GM23338 (cell line): ENCODE results near the gene ZNF212.

Experiments used
- EZH2 ChIP-seq: fragments of 200-600 bp; sonication (generic); IDR thresholded peaks from one replicate; pipeline ENCODE4 v1.8.0; 2017; ENCODE audit warnings: antibody characterized with exemption, mild to moderate bottlenecking, low read depth; ENCODE audit not compliant: unreplicated experiment
- EZH2phosphoT487 ChIP-seq: fragments of 200-600 bp; sonication (generic); IDR thresholded peaks from one replicate; pipeline ENCODE4 v1.8.1; 2018; ENCODE audit warnings: antibody characterized with exemption; ENCODE audit not compliant: unreplicated experiment
- JUNB ChIP-seq: IDR thresholded peaks from one replicate; pipeline ENCODE4 v1.6.1; 2016; ENCODE audit warnings: antibody characterized with exemption; ENCODE audit not compliant: unreplicated experiment
- NANOG ChIP-seq: IDR thresholded peaks from 2 replicates; pipeline ENCODE4 v1.6.1; 2016; ENCODE audit warnings: antibody characterized with exemption, borderline replicate concordance
- POLR2AphosphoS5 ChIP-seq: IDR thresholded peaks from 2 replicates; pipeline ENCODE4 v1.6.1; 2016; ENCODE audit warnings: antibody characterized with exemption, low read depth
- TF ChIP-seq, protein P1 (sequence below): IDR thresholded peaks from one replicate; pipeline ENCODE4 v1.6.1; 2018; ENCODE audit warnings: antibody characterized with exemption; ENCODE audit not compliant: unreplicated experiment
- TF ChIP-seq, protein P2 (sequence below), 2 experiments: fragments of 200-600 bp in 1 of 2; sonication (generic) in 1 of 2; conservative IDR thresholded peaks; 2 replicates each; pipeline versions ENCODE4 v1.5.1 to v1.6.1; 2016 to 2017; ENCODE audit warnings: antibody characterized with exemption in 2 of 2, low read depth in 2 of 2, mild to moderate bottlenecking in 2 of 2, moderate library complexity in 1 of 2
- TF ChIP-seq, protein P3 (sequence below): fragments of 250-450 bp; sonication (Bioruptor Pico); IDR thresholded peaks from 2 replicates; pipeline ENCODE4 v1.5.0; 2020; ENCODE audit warnings: mild to moderate bottlenecking, moderate library complexity

DNA sequence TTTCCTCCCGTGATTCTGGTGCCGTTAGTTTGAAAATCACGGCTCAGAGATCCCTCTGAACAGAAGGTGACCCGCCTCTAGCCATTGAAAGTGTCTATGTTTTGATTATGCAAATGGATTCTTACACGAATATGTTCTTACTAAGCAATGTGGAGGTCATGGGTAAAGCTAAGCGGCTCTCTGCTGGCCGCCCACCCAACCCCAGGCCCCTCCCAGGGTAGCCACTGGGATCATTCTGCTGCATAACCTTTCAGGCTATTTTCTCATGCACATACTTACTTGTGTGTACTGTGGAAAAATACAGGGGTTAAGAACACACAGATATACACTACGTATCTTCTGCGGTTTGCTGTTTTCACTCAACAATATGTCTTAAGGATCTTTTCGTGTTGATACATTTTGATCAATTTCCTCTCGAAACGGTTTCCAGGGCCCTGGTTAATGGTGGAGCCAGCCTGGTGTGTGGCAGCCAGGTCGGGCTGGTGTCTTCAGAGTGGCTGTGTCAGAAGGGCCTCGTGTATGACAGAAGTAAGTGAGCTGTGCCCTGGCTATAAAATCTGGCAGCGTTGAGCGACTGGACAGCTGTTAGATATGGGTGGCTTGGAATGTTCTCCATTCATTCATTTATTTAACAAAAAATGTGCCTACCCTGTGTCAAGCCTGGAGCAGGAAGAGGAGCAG lies 52.5 kb downstream of the ZNF212 start:
- TF ChIP-seq NANOG: no peak
- TF ChIP-seq, protein P1, sequence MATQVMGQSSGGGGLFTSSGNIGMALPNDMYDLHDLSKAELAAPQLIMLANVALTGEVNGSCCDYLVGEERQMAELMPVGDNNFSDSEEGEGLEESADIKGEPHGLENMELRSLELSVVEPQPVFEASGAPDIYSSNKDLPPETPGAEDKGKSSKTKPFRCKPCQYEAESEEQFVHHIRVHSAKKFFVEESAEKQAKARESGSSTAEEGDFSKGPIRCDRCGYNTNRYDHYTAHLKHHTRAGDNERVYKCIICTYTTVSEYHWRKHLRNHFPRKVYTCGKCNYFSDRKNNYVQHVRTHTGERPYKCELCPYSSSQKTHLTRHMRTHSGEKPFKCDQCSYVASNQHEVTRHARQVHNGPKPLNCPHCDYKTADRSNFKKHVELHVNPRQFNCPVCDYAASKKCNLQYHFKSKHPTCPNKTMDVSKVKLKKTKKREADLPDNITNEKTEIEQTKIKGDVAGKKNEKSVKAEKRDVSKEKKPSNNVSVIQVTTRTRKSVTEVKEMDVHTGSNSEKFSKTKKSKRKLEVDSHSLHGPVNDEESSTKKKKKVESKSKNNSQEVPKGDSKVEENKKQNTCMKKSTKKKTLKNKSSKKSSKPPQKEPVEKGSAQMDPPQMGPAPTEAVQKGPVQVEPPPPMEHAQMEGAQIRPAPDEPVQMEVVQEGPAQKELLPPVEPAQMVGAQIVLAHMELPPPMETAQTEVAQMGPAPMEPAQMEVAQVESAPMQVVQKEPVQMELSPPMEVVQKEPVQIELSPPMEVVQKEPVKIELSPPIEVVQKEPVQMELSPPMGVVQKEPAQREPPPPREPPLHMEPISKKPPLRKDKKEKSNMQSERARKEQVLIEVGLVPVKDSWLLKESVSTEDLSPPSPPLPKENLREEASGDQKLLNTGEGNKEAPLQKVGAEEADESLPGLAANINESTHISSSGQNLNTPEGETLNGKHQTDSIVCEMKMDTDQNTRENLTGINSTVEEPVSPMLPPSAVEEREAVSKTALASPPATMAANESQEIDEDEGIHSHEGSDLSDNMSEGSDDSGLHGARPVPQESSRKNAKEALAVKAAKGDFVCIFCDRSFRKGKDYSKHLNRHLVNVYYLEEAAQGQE: no peak
- TF ChIP-seq EZH2: no peak
- TF ChIP-seq, protein P2, sequence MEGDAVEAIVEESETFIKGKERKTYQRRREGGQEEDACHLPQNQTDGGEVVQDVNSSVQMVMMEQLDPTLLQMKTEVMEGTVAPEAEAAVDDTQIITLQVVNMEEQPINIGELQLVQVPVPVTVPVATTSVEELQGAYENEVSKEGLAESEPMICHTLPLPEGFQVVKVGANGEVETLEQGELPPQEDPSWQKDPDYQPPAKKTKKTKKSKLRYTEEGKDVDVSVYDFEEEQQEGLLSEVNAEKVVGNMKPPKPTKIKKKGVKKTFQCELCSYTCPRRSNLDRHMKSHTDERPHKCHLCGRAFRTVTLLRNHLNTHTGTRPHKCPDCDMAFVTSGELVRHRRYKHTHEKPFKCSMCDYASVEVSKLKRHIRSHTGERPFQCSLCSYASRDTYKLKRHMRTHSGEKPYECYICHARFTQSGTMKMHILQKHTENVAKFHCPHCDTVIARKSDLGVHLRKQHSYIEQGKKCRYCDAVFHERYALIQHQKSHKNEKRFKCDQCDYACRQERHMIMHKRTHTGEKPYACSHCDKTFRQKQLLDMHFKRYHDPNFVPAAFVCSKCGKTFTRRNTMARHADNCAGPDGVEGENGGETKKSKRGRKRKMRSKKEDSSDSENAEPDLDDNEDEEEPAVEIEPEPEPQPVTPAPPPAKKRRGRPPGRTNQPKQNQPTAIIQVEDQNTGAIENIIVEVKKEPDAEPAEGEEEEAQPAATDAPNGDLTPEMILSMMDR (conservative IDR thresholded peaks at IDR 0.05; ENCODE audit: low read depth in 2 of 2): no peak
- TF ChIP-seq EZH2phosphoT487: no peak
- TF ChIP-seq POLR2AphosphoS5: no peak
- TF ChIP-seq, protein P3, sequence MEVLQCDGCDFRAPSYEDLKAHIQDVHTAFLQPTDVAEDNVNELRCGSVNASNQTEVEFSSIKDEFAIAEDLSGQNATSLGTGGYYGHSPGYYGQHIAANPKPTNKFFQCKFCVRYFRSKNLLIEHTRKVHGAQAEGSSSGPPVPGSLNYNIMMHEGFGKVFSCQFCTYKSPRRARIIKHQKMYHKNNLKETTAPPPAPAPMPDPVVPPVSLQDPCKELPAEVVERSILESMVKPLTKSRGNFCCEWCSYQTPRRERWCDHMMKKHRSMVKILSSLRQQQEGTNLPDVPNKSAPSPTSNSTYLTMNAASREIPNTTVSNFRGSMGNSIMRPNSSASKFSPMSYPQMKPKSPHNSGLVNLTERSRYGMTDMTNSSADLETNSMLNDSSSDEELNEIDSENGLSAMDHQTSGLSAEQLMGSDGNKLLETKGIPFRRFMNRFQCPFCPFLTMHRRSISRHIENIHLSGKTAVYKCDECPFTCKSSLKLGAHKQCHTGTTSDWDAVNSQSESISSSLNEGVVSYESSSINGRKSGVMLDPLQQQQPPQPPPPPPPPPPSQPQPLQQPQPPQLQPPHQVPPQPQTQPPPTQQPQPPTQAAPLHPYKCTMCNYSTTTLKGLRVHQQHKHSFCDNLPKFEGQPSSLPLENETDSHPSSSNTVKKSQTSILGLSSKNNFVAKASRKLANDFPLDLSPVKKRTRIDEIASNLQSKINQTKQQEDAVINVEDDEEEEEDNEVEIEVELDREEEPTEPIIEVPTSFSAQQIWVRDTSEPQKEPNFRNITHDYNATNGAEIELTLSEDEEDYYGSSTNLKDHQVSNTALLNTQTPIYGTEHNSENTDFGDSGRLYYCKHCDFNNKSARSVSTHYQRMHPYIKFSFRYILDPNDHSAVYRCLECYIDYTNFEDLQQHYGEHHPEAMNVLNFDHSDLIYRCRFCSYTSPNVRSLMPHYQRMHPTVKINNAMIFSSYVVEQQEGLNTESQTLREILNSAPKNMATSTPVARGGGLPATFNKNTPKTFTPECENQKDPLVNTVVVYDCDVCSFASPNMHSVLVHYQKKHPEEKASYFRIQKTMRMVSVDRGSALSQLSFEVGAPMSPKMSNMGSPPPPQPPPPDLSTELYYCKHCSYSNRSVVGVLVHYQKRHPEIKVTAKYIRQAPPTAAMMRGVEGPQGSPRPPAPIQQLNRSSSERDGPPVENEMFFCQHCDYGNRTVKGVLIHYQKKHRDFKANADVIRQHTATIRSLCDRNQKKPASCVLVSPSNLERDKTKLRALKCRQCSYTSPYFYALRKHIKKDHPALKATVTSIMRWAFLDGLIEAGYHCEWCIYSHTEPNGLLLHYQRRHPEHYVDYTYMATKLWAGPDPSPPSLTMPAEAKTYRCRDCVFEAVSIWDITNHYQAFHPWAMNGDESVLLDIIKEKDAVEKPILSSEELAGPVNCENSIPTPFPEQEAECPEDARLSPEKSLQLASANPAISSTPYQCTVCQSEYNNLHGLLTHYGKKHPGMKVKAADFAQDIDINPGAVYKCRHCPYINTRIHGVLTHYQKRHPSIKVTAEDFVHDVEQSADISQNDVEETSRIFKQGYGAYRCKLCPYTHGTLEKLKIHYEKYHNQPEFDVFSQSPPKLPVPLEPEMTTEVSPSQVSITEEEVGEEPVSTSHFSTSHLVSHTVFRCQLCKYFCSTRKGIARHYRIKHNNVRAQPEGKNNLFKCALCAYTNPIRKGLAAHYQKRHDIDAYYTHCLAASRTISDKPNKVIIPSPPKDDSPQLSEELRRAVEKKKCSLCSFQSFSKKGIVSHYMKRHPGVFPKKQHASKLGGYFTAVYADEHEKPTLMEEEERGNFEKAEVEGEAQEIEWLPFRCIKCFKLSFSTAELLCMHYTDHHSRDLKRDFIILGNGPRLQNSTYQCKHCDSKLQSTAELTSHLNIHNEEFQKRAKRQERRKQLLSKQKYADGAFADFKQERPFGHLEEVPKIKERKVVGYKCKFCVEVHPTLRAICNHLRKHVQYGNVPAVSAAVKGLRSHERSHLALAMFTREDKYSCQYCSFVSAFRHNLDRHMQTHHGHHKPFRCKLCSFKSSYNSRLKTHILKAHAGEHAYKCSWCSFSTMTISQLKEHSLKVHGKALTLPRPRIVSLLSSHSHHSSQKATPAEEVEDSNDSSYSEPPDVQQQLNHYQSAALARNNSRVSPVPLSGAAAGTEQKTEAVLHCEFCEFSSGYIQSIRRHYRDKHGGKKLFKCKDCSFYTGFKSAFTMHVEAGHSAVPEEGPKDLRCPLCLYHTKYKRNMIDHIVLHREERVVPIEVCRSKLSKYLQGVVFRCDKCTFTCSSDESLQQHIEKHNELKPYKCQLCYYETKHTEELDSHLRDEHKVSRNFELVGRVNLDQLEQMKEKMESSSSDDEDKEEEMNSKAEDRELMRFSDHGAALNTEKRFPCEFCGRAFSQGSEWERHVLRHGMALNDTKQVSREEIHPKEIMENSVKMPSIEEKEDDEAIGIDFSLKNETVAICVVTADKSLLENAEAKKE (CRISPR knock-in tag): no peak
- TF ChIP-seq JUNB: no peak
